GM23338 (cell line): ENCODE measurements around the gene CBLN3. TPM values are rescaled to one million over a fixed set of nuclear protein-coding genes. Genes with fewer than 3 reads are reported as not detected.

Experiments
- ATAC-seq: fragments of 200-7000 bp; cut with Tn5 transposase; 3 replicates; pipeline ENCODE4 v1.9.1; 2020
- DNase-seq: peaks from one replicate; pipeline ENCODE4 v3.0.0-alpha.2; 2015; ENCODE audit warnings: low spot score
- H2AFZ ChIP-seq: fragments of 200-600 bp; sonication (generic); 2 replicates; pipeline ENCODE4 v1.8.0; 2016; ENCODE audit warnings: antibody characterized with exemption, mild to moderate bottlenecking, moderate library complexity
- H3F3A ChIP-seq: fragments of 200-600 bp; sonication (generic); replicated peaks from 2 replicates; pipeline ENCODE4 v1.8.0; 2017; ENCODE audit warnings: antibody characterized with exemption, mixed run types, low read depth
- H3K27ac ChIP-seq: fragments of 200-600 bp; sonication (generic); 2 replicates; pipeline ENCODE4 v1.6.1; 2016; ENCODE audit warnings: low read depth
- H3K27me3 ChIP-seq: fragments of 200-600 bp; sonication (generic); 2 replicates; pipeline ENCODE4 v1.8.0; 2016; ENCODE audit warnings: mild to moderate bottlenecking, mixed run types, moderate library complexity; ENCODE audit not compliant: insufficient read depth
- H3K36me3 ChIP-seq: fragments of 200-600 bp; sonication (generic); 2 replicates; pipeline ENCODE4 v1.8.0; 2016; ENCODE audit warnings: mild to moderate bottlenecking; ENCODE audit not compliant: insufficient read depth
- H3K4me1 ChIP-seq: fragments of 200-600 bp; sonication (generic); 2 replicates; pipeline ENCODE4 v1.8.0; 2016; ENCODE audit warnings: mild to moderate bottlenecking, moderate library complexity; ENCODE audit not compliant: insufficient read depth
- H3K4me2 ChIP-seq: fragments of 200-600 bp; sonication (generic); 2 replicates; pipeline ENCODE4 v1.7.1; 2017; ENCODE audit warnings: mixed run types
- H3K4me3 ChIP-seq: fragments of 200-600 bp; sonication (generic); 2 replicates; pipeline ENCODE4 v1.6.1; 2016; ENCODE audit warnings: mixed run types
- H3K79me2 ChIP-seq: fragments of 200-600 bp; sonication (generic); replicated peaks from 2 replicates; pipeline ENCODE4 v1.8.0; 2017; ENCODE audit warnings: mild to moderate bottlenecking; ENCODE audit not compliant: insufficient read depth
- H3K9me2 ChIP-seq: fragments of 200-600 bp; sonication (generic); 2 replicates; pipeline ENCODE4 v1.8.0; 2017; ENCODE audit not compliant: insufficient read depth
- H4K20me1 ChIP-seq: fragments of 200-600 bp; sonication (generic); replicated peaks from 2 replicates; pipeline ENCODE4 v1.8.0; 2017; ENCODE audit warnings: mild to moderate bottlenecking; ENCODE audit not compliant: insufficient read depth
- H3K27ac Mint-ChIP-seq: 2 replicates; pipeline ENCODE4 v1.8.0; 2020; ENCODE audit warnings: inconsistent platforms, mild to moderate bottlenecking, moderate library complexity, mixed read lengths
- H3K27me3 Mint-ChIP-seq: 3 replicates; pipeline ENCODE4 v1.8.0; 2022; ENCODE audit warnings: low read depth, mild to moderate bottlenecking, moderate library complexity, mixed read lengths, inconsistent platforms; ENCODE audit not compliant: insufficient read depth, poor library complexity
- H3K36me3 Mint-ChIP-seq: 3 replicates; pipeline ENCODE4 v1.8.0; 2021; ENCODE audit warnings: low read depth, mild to moderate bottlenecking, inconsistent platforms, moderate library complexity, mixed read lengths
- H3K4me1 Mint-ChIP-seq: 3 replicates; pipeline ENCODE4 v1.8.0; 2020; ENCODE audit warnings: mild to moderate bottlenecking, inconsistent platforms, mixed read lengths
- H3K4me3 Mint-ChIP-seq: 3 replicates; pipeline ENCODE4 v1.8.0; 2021; ENCODE audit warnings: moderate library complexity, mild to moderate bottlenecking, inconsistent platforms, mixed read lengths
- H3K9me3 Mint-ChIP-seq: 3 replicates; pipeline ENCODE4 v1.8.0; 2020; ENCODE audit warnings: moderate library complexity, mild to moderate bottlenecking, inconsistent platforms, mixed read lengths
- EZH2 ChIP-seq: fragments of 200-600 bp; sonication (generic); IDR thresholded peaks from one replicate; pipeline ENCODE4 v1.8.0; 2017; ENCODE audit warnings: antibody characterized with exemption, mild to moderate bottlenecking, low read depth; ENCODE audit not compliant: unreplicated experiment
- EZH2phosphoT487 ChIP-seq: fragments of 200-600 bp; sonication (generic); IDR thresholded peaks from one replicate; pipeline ENCODE4 v1.8.1; 2018; ENCODE audit warnings: antibody characterized with exemption; ENCODE audit not compliant: unreplicated experiment
- JUNB ChIP-seq: IDR thresholded peaks from one replicate; pipeline ENCODE4 v1.6.1; 2016; ENCODE audit warnings: antibody characterized with exemption; ENCODE audit not compliant: unreplicated experiment
- NANOG ChIP-seq: IDR thresholded peaks from 2 replicates; pipeline ENCODE4 v1.6.1; 2016; ENCODE audit warnings: antibody characterized with exemption, borderline replicate concordance
- POLR2AphosphoS5 ChIP-seq: IDR thresholded peaks from 2 replicates; pipeline ENCODE4 v1.6.1; 2016; ENCODE audit warnings: antibody characterized with exemption, low read depth
- STAT1 ChIP-seq: IDR thresholded peaks from one replicate; pipeline ENCODE4 v1.6.1; 2016; ENCODE audit warnings: antibody characterized with exemption; ENCODE audit not compliant: unreplicated experiment
- ZNF114 ChIP-seq: fragments of 250-450 bp; sonication (Bioruptor Pico); IDR thresholded peaks from 2 replicates; pipeline ENCODE4 v1.5.0; 2020; ENCODE audit warnings: mild to moderate bottlenecking, moderate library complexity
- ZNF331 ChIP-seq: fragments of 250-450 bp; sonication (Bioruptor Pico); IDR thresholded peaks from 2 replicates; pipeline ENCODE4 v1.5.0; 2020; ENCODE audit warnings: low read depth, mild to moderate bottlenecking, moderate library complexity
- polyA plus RNA-seq: library from polyadenylated mRNA; unstranded; fragments of >200 nt; fragmentation: Nextera tagmentation; extraction: Ambion mirVana; gene quantifications from 2 replicates; pipeline ENCODE4 v1.2.1, GENCODE V29; 2016
- total RNA-seq: library from RNA; depleted of rRNA; stranded (reverse); fragments of >200 nt; shearing (Covaris generic); gene quantifications from 2 replicates; pipeline ENCODE4 v1.2.3, GENCODE V29; 2014
- TF ChIP-seq, protein P1 (sequence below): IDR thresholded peaks from 2 replicates; pipeline ENCODE4 v1.6.1; 2016; ENCODE audit warnings: antibody characterized with exemption
- TF ChIP-seq, protein P2 (sequence below): IDR thresholded peaks from one replicate; pipeline ENCODE4 v1.6.1; 2018; ENCODE audit warnings: antibody characterized with exemption; ENCODE audit not compliant: unreplicated experiment
- TF ChIP-seq, protein P3 (sequence below), 2 experiments: fragments of 200-600 bp in 1 of 2; sonication (generic) in 1 of 2; conservative IDR thresholded peaks; 2 replicates each; pipeline versions ENCODE4 v1.5.1 to v1.6.1; 2016 to 2017; ENCODE audit warnings: antibody characterized with exemption in 2 of 2, low read depth in 2 of 2, mild to moderate bottlenecking in 2 of 2, moderate library complexity in 1 of 2

The CBLN3 gene
- total and polyA plus RNA-seq, 2 experiments from 2014 or later: 0.07 to 0.19 TPM

DNA sequence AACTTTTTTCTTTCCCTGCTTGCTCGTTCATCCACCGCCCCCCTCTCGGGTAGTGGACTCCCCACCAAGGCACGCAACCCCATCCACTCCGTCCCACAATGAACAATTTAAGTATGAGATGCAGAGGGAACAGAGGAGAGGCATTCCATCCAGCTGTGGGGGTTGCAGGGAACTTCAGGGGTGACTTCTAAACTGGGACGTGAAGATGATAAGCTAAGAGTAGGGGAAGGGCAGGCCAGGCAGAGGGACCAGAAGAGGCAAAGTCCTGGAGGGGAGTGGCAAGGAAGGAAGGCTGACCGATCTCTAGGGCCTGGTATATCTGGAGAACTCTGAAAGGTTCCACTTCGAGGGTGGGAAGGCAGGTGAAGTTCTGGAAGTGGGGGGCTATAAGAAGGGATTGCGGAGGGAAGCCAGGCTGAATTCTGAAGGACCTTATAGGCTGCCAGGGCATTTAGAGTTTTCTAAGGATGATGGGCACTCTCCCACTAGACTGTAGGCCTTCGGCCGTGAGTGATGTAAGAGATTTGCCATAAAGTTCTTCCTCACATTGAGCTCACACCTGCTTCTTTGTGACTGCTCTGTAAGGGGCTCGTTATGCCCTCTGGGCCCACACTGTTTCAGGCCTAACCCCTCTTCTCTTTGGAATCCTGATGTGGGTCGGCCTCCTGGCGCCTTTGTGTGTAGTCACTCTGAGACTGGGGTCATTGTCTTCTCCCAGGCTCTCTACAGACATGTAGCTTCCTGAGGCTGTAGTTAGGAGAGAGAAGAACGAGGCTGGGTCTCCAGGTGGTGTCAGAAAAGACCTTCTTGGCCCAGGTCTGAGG, 49.3 kb downstream of the CBLN3 start:
- Histone ChIP-seq H3K4me1 (peaks cover 31% of the 10 kb centered on the region), H4K20me1 (no peaks in the 10 kb centered on the region), H3F3A (0 out of 2 replicates have a peak, but pooled peaks cover 2% of the 10 kb centered on the region), H3K36me3 (no peaks in the 10 kb centered on the region), H2AFZ (no peak overlapping the region), H3K4me3 (no peak overlapping the region), H3K27me3 (no peaks in the 10 kb centered on the region), H3K27ac (no peak overlapping the region), H3K4me2 (peak overlapping the region; percentile 49; the same call in 1 of the 2 replicates), H3K9me2 (no peaks in the 10 kb centered on the region), H3K79me2 (no peaks in the 10 kb centered on the region)
- H3K4me3 Mint-ChIP-seq: no peak overlapping the region
- peaks cover 41% of the 10 kb centered on the region for H3K4me1 Mint-ChIP-seq
- DNase-seq (no peak), ATAC-seq (peak; percentile 3; the same call in 1 of the 3 replicates)
- no peak overlapping the region for H3K27ac Mint-ChIP-seq
- H3K36me3 Mint-ChIP-seq: no peaks in the 10 kb centered on the region; the same call in 2 of the 3 replicates
- TF ChIP-seq EZH2phosphoT487 (no peak), POLR2AphosphoS5 (no peak), STAT1 (no peak), ZNF331 (CRISPR knock-in tag) (no peak), ZNF114 (CRISPR knock-in tag) (no peak), NANOG (no peak), JUNB (no peak), EZH2 (no peak)
- TF ChIP-seq, protein P1, sequence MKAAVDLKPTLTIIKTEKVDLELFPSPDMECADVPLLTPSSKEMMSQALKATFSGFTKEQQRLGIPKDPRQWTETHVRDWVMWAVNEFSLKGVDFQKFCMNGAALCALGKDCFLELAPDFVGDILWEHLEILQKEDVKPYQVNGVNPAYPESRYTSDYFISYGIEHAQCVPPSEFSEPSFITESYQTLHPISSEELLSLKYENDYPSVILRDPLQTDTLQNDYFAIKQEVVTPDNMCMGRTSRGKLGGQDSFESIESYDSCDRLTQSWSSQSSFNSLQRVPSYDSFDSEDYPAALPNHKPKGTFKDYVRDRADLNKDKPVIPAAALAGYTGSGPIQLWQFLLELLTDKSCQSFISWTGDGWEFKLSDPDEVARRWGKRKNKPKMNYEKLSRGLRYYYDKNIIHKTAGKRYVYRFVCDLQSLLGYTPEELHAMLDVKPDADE: no peak
- TF ChIP-seq, protein P2, sequence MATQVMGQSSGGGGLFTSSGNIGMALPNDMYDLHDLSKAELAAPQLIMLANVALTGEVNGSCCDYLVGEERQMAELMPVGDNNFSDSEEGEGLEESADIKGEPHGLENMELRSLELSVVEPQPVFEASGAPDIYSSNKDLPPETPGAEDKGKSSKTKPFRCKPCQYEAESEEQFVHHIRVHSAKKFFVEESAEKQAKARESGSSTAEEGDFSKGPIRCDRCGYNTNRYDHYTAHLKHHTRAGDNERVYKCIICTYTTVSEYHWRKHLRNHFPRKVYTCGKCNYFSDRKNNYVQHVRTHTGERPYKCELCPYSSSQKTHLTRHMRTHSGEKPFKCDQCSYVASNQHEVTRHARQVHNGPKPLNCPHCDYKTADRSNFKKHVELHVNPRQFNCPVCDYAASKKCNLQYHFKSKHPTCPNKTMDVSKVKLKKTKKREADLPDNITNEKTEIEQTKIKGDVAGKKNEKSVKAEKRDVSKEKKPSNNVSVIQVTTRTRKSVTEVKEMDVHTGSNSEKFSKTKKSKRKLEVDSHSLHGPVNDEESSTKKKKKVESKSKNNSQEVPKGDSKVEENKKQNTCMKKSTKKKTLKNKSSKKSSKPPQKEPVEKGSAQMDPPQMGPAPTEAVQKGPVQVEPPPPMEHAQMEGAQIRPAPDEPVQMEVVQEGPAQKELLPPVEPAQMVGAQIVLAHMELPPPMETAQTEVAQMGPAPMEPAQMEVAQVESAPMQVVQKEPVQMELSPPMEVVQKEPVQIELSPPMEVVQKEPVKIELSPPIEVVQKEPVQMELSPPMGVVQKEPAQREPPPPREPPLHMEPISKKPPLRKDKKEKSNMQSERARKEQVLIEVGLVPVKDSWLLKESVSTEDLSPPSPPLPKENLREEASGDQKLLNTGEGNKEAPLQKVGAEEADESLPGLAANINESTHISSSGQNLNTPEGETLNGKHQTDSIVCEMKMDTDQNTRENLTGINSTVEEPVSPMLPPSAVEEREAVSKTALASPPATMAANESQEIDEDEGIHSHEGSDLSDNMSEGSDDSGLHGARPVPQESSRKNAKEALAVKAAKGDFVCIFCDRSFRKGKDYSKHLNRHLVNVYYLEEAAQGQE: no peak
- TF ChIP-seq, protein P3, sequence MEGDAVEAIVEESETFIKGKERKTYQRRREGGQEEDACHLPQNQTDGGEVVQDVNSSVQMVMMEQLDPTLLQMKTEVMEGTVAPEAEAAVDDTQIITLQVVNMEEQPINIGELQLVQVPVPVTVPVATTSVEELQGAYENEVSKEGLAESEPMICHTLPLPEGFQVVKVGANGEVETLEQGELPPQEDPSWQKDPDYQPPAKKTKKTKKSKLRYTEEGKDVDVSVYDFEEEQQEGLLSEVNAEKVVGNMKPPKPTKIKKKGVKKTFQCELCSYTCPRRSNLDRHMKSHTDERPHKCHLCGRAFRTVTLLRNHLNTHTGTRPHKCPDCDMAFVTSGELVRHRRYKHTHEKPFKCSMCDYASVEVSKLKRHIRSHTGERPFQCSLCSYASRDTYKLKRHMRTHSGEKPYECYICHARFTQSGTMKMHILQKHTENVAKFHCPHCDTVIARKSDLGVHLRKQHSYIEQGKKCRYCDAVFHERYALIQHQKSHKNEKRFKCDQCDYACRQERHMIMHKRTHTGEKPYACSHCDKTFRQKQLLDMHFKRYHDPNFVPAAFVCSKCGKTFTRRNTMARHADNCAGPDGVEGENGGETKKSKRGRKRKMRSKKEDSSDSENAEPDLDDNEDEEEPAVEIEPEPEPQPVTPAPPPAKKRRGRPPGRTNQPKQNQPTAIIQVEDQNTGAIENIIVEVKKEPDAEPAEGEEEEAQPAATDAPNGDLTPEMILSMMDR (conservative IDR thresholded peaks at IDR 0.05; ENCODE audit: low read depth in 2 of 2): no peak
- peaks cover 21% of the 10 kb centered on the region for H3K27me3 Mint-ChIP-seq
- H3K9me3 Mint-ChIP-seq: no peaks in the 10 kb centered on the region
